22Rv1 (cell line): ENCODE data around the gene FUCA2.

Experiments used
- CTCF ChIP-seq: fragments of 450-650 bp; IDR thresholded peaks from 2 replicates; pipeline ENCODE4 v1.5.1; 2017; ENCODE audit warnings: mild to moderate bottlenecking
- ZFX ChIP-seq: fragments of 450-650 bp; IDR thresholded peaks from 2 replicates; pipeline ENCODE4 v1.6.1; 2017; ENCODE audit warnings: antibody characterized with exemption, borderline replicate concordance

GRCh38 chr6:143528164-143528811, 16.8 kb upstream of the FUCA2 start:
- TF ChIP-seq CTCF (no peak), ZFX (no peak)
